SK-N-MC (cell line): ENCODE results near the gene KRTAP5-10.
"Not testable (repeated sequence)": the region's sequence is repeated elsewhere in the genome, so short reads cannot be mapped to it uniquely, and the experiment has no call there.

Experiments
- EZH2 ChIP-seq: fragments of 200-600 bp; sonication (generic); IDR thresholded peaks from one replicate; pipeline ENCODE4 v1.6.1; 2017; ENCODE audit warnings: antibody characterized with exemption
- POLR2AphosphoS5 ChIP-seq: IDR thresholded peaks from 2 replicates; pipeline ENCODE4 v1.6.1; 2012; ENCODE audit warnings: mild to moderate bottlenecking, low read depth, low read length, borderline replicate concordance

GRCh38 chr11:71615003-71615402, 49.6 kb downstream of the KRTAP5-10 start:
- TF ChIP-seq EZH2, POLR2AphosphoS5: not testable (repeated sequence)
